Esophagus squamous epithelium (tissue), 4 donors: Measurements from ENCODE around the gene ZFHX3.

Experiments
- CTCF ChIP-seq, 6 experiments: fragments of 450-650 bp in 4 of 6; fragments of 200-600 bp in 2 of 6; sonication (generic) in 2 of 6; IDR thresholded peaks; one replicate each; pipeline ENCODE4 v1.5.1; 2016 to 2019; ENCODE audit warnings: antibody characterized with exemption in 6 of 6, mild to moderate bottlenecking in 4 of 6, moderate library complexity in 4 of 6
- POLR2A ChIP-seq, 4 donors: fragments of 450-650 bp; IDR thresholded peaks; one replicate each; pipeline ENCODE4 v1.6.1; 2017; ENCODE audit warnings: antibody characterized with exemption in 4 of 4, mild to moderate bottlenecking in 4 of 4, moderate library complexity in 3 of 4

GRCh38 chr16:73047221-73047535, 750 bp downstream of the ZFHX3 start:
- TF ChIP-seq CTCF (IDR thresholded peaks at IDR 0.05) (no peak), POLR2A (IDR thresholded peaks at IDR 0.05) (no peak)
